ENCODE results near the gene JMJD6.

GRCh38 chr17:76722279-76722678 is 4.1 kb downstream of the JMJD6 start:
- TF ChIP-seq TAF1 (IDR thresholded peaks at IDR 0.05; ENCODE audit: borderline replicate concordance, low read depth, low read length) (no peak), POLR2AphosphoS5 (IDR thresholded peaks at IDR 0.05; ENCODE audit: low read depth, low read length) (no peak), POLR2A (IDR thresholded peaks at IDR 0.05; ENCODE audit: low read depth, low read length) (no peak)
